Measurements from ENCODE around the gene PDLIM5. TPM values are rescaled to one million over a fixed set of nuclear protein-coding genes. Genes with fewer than 3 reads are reported as not detected.
A peak's percentile ranks its signal among the peaks of the same experiment; 100 is the strongest.

Gene PDLIM5
- total and polyA plus RNA-seq, 5 donors from 2014 or later = 36.5 to 64.5 (median 45.3) TPM

DNA sequence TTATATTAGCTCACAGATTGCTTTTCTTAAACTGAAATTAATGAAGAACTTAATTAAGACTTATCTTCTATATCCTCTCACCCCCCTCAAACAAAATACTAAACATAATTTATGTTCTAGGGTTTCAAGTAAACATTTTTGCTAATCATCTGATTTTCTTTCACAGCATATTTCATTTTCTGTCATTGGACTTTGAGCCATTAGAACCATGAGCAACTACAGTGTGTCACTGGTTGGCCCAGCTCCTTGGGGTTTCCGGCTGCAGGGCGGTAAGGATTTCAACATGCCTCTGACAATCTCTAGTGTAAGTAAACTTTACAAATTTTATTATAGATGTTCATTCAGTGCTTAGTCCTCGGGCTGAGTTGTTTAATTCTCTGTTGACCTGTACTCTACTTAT is 3.3 kb downstream of the PDLIM5 start:
- H3K27me3 ChIP-seq (ENCODE audit: control insufficient read depth, insufficient read depth, low read length) = no peaks in the 10 kb centered on the region
- H3K27me3 Mint-ChIP-seq = peaks cover 5% of the 10 kb centered on the region
- peaks cover 26% of the 10 kb centered on the region for H3K4me1 ChIP-seq (ENCODE audit: control insufficient read depth, insufficient read depth, low read length, poor library complexity, severe bottlenecking)
- peaks cover 6% of the 10 kb centered on the region for H3K36me3 Mint-ChIP-seq
- no peaks in the 10 kb centered on the region for H3K36me3 ChIP-seq (ENCODE audit: control insufficient read depth, insufficient read depth, low read length)
- DNase-seq (no peak), ATAC-seq (ENCODE audit: low read depth in 2 of 2) (no peak)
- peaks cover 40 to 53% (median 46%) of the 10 kb centered on the region in 4 donors for H3K4me1 Mint-ChIP-seq
- H3K27ac Mint-ChIP-seq = no peak overlapping the region
- H3K27ac ChIP-seq (ENCODE audit: insufficient read depth, low read length, poor library complexity, severe bottlenecking) = no peak overlapping the region
- no peaks in the 10 kb centered on the region for H3K9me3 ChIP-seq (ENCODE audit: control insufficient read depth in 2 of 2, low read length in 2 of 2)
- peak overlapping the region in 1 of 4 donors; percentile 52 for H3K4me3 Mint-ChIP-seq
- H3K4me3 ChIP-seq (ENCODE audit: low read depth, low read length) = no peak overlapping the region
- H3K9me3 Mint-ChIP-seq = no peaks in the 10 kb centered on the region

DNA sequence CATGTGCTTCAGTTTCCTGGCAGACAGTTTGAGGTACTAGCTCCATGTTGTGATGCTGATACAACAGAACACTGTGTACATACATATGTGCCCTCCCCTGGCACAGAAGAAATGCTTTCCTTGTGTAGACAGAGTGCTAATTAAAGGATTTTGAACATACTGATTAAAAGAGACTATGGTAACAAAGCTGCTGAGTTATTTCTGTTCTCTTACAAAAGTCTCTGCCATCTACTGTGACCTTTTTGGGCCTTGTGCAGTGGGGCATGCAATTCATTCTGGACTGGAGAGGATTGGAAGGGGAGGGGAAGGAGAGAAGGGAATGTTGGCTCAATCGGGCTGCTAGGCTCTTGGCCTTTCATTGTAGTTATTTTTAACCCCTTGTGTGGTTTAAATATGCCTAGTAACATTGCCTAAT is 6.0 kb downstream of the PDLIM5 start:
- Mint-ChIP-seq H3K4me1 (peaks cover 28 to 50% (median 40%) of the 10 kb centered on the region in 4 donors), H3K4me3 (no peak overlapping the region)
- H3K27ac ChIP-seq (ENCODE audit: insufficient read depth, low read length, poor library complexity, severe bottlenecking) = no peak overlapping the region

DNA sequence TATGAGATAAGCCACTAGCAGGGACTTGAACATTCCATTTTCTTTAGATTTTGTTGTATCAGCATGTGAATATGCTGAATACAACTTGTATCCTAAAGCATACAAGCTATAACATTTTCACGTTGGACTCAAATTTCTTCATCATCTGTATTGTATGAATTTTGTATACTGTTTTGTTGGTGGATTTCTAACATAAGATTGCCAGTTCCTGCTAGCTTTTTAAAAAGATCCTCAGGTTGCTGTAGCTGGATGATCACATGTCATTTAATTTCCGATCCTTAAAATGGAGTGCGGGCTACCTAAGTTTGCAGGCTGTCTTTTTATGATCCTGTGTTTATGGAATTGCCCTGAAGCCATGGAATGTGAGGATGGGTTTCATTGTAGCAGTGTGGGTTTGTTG is 6.9 kb downstream of the PDLIM5 start:
- H3K4me1 Mint-ChIP-seq = peaks cover 20 to 42% (median 35%) of the 10 kb centered on the region in 4 donors
- no peaks in the 10 kb centered on the region for H3K9me3 Mint-ChIP-seq
- Histone ChIP-seq H3K4me1 (ENCODE audit: control insufficient read depth, insufficient read depth, low read length, poor library complexity, severe bottlenecking) (peaks cover 4% of the 10 kb centered on the region), H3K9me3 (ENCODE audit: control insufficient read depth in 2 of 2, low read length in 2 of 2) (no peaks in the 10 kb centered on the region), H3K27me3 (ENCODE audit: control insufficient read depth, insufficient read depth, low read length) (no peaks in the 10 kb centered on the region), H3K4me3 (ENCODE audit: low read depth, low read length) (no peak overlapping the region), H3K36me3 (ENCODE audit: control insufficient read depth, insufficient read depth, low read length) (no peaks in the 10 kb centered on the region), H3K27ac (ENCODE audit: insufficient read depth, low read length, poor library complexity, severe bottlenecking) (no peak overlapping the region)
- no peak for ATAC-seq (ENCODE audit: low read depth in 2 of 2)
- no peak for DNase-seq
- no peak overlapping the region for H3K4me3 Mint-ChIP-seq
- peaks cover 6% of the 10 kb centered on the region for H3K36me3 Mint-ChIP-seq
- no peak overlapping the region for H3K27ac Mint-ChIP-seq
- no peaks in the 10 kb centered on the region for H3K27me3 Mint-ChIP-seq

More for the DNA sequence above, 6.0 kb downstream of the PDLIM5 start:
- peaks cover 6% of the 10 kb centered on the region for H3K36me3 Mint-ChIP-seq
- no peak for DNase-seq
- Histone ChIP-seq H3K4me1 (ENCODE audit: control insufficient read depth, insufficient read depth, low read length, poor library complexity, severe bottlenecking) (peaks cover 13% of the 10 kb centered on the region), H3K4me3 (ENCODE audit: low read depth, low read length) (peak overlapping the region; percentile 3), H3K9me3 (ENCODE audit: control insufficient read depth in 2 of 2, low read length in 2 of 2) (no peaks in the 10 kb centered on the region), H3K27me3 (ENCODE audit: control insufficient read depth, insufficient read depth, low read length) (no peaks in the 10 kb centered on the region), H3K36me3 (ENCODE audit: control insufficient read depth, insufficient read depth, low read length) (no peaks in the 10 kb centered on the region)
- no peaks in the 10 kb centered on the region for H3K27me3 Mint-ChIP-seq
- H3K9me3 Mint-ChIP-seq = no peaks in the 10 kb centered on the region
- no peak overlapping the region for H3K27ac Mint-ChIP-seq
- ATAC-seq (ENCODE audit: low read depth in 2 of 2) = no peak

DNA sequence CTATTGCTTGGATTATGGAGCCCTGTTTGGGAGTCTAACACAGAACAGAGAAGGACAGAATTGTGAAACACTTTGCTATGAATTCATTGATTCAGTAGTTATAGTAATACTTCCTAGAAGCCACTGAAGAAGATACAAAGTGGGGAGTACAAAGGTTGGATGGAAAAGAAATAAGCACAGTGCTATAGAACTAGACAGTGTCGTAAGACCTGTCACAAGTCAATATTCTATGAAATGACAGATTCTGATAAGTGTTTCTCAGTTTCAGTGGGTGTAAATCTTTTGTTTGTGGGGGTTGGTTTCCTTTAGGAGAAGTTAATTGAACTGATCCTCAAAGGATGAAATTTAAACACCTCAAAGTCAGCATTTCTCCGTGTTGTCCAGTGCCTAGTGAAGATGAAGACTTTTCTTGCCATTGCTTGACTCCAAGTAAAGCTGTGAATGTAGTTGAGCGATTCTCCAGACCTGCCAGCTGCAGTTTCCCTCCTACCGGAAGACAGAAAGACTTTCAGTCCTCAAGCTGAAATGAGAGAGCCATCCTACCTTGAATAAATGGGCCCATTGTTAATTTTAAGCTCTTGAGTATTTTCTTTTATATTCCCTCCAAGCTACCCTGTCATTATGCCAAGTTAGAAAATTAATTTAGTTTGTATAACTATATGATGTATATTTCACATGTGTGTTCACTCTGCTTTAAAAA is 7.9 kb downstream of the PDLIM5 start:
- DNase-seq (no peak), ATAC-seq (ENCODE audit: low read depth in 2 of 2) (no peak)
- Mint-ChIP-seq H3K36me3 (peaks cover 6% of the 10 kb centered on the region), H3K27ac (no peak overlapping the region), H3K27me3 (no peaks in the 10 kb centered on the region), H3K4me1 (peaks cover 15 to 40% (median 35%) of the 10 kb centered on the region in 4 donors), H3K9me3 (no peaks in the 10 kb centered on the region), H3K4me3 (no peak overlapping the region)
- H3K27ac ChIP-seq (ENCODE audit: insufficient read depth, low read length, poor library complexity, severe bottlenecking) = no peak overlapping the region
- no peak overlapping the region for H3K4me3 ChIP-seq (ENCODE audit: low read depth, low read length)
- no peaks in the 10 kb centered on the region for H3K9me3 ChIP-seq (ENCODE audit: control insufficient read depth in 2 of 2, low read length in 2 of 2)
- H3K36me3 ChIP-seq (ENCODE audit: control insufficient read depth, insufficient read depth, low read length) = no peaks in the 10 kb centered on the region
- H3K4me1 ChIP-seq (ENCODE audit: control insufficient read depth, insufficient read depth, low read length, poor library complexity, severe bottlenecking) = peaks cover 4% of the 10 kb centered on the region
- H3K27me3 ChIP-seq (ENCODE audit: control insufficient read depth, insufficient read depth, low read length) = no peaks in the 10 kb centered on the region

- no peaks in the 10 kb centered on the region for H3K27me3 ChIP-seq (ENCODE audit: control insufficient read depth, insufficient read depth, low read length)
- Mint-ChIP-seq H3K36me3 (peaks cover 3% of the 10 kb centered on the region), H3K27me3 (no peaks in the 10 kb centered on the region), H3K27ac (no peak overlapping the region), H3K9me3 (no peaks in the 10 kb centered on the region), H3K4me3 (no peak overlapping the region), H3K4me1 (peaks cover 14 to 38% (median 25%) of the 10 kb centered on the region in 4 donors)
- H3K36me3 ChIP-seq (ENCODE audit: control insufficient read depth, insufficient read depth, low read length) = no peaks in the 10 kb centered on the region
- no peak for ATAC-seq (ENCODE audit: low read depth in 2 of 2)
- peaks cover 4% of the 10 kb centered on the region for H3K4me1 ChIP-seq (ENCODE audit: control insufficient read depth, insufficient read depth, low read length, poor library complexity, severe bottlenecking)
- no peak overlapping the region for H3K27ac ChIP-seq (ENCODE audit: insufficient read depth, low read length, poor library complexity, severe bottlenecking)
- H3K4me3 ChIP-seq (ENCODE audit: low read depth, low read length) = no peak overlapping the region
- no peak for DNase-seq
- no peaks in the 10 kb centered on the region for H3K9me3 ChIP-seq (ENCODE audit: control insufficient read depth in 2 of 2, low read length in 2 of 2)
These were observed 9.8 kb downstream of the PDLIM5 start for GRCh38 chr4:94461506-94461905.

DNA sequence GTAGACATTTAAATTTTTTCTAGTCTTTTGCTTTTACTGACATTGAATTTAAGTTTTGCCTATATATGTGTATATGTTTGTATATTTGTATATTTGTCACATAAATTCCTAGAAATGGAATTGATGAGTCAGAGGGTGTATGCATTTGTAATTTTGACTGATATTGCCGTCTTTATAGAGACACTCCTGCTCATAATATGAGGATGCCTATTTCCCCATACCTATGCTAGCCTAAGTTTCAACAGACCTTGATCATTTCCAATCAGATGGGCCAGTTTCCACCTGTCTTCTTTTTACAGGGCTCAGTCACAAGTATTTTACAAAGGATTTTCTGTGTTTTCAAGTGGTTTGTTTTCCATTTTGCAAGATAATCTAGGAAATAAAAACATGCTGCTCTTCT is 10.8 kb downstream of the PDLIM5 start:
- peaks cover 3% of the 10 kb centered on the region for H3K36me3 Mint-ChIP-seq
- ATAC-seq (ENCODE audit: low read depth in 2 of 2) = no peak
- no peak overlapping the region for H3K4me3 Mint-ChIP-seq
- no peaks in the 10 kb centered on the region for H3K9me3 Mint-ChIP-seq
- peak overlapping the region in 1 of 3 donors; percentile 33 for H3K27ac Mint-ChIP-seq
- H3K9me3 ChIP-seq (ENCODE audit: control insufficient read depth in 2 of 2, low read length in 2 of 2) = no peaks in the 10 kb centered on the region
- H3K27me3 Mint-ChIP-seq = no peaks in the 10 kb centered on the region
- H3K36me3 ChIP-seq (ENCODE audit: control insufficient read depth, insufficient read depth, low read length) = no peaks in the 10 kb centered on the region
- H3K27ac ChIP-seq (ENCODE audit: insufficient read depth, low read length, poor library complexity, severe bottlenecking) = no peak overlapping the region
- peaks cover 20 to 39% (median 24%) of the 10 kb centered on the region in 4 donors for H3K4me1 Mint-ChIP-seq
- H3K27me3 ChIP-seq (ENCODE audit: control insufficient read depth, insufficient read depth, low read length) = no peaks in the 10 kb centered on the region
- peaks cover 3% of the 10 kb centered on the region for H3K4me1 ChIP-seq (ENCODE audit: control insufficient read depth, insufficient read depth, low read length, poor library complexity, severe bottlenecking)
- no peak for DNase-seq
- no peak overlapping the region for H3K4me3 ChIP-seq (ENCODE audit: low read depth, low read length)

- Histone ChIP-seq H3K4me3 (ENCODE audit: low read depth, low read length) (no peak overlapping the region), H3K27ac (ENCODE audit: insufficient read depth, low read length, poor library complexity, severe bottlenecking) (no peak overlapping the region), H3K4me1 (ENCODE audit: control insufficient read depth, insufficient read depth, low read length, poor library complexity, severe bottlenecking) (no peaks in the 10 kb centered on the region), H3K27me3 (ENCODE audit: control insufficient read depth, insufficient read depth, low read length) (no peaks in the 10 kb centered on the region), H3K9me3 (ENCODE audit: control insufficient read depth in 2 of 2, low read length in 2 of 2) (no peaks in the 10 kb centered on the region), H3K36me3 (ENCODE audit: control insufficient read depth, insufficient read depth, low read length) (no peaks in the 10 kb centered on the region)
- Mint-ChIP-seq H3K27ac (no peak overlapping the region), H3K4me3 (no peak overlapping the region), H3K36me3 (peaks cover 3% of the 10 kb centered on the region), H3K9me3 (no peaks in the 10 kb centered on the region), H3K27me3 (no peaks in the 10 kb centered on the region), H3K4me1 (peaks cover 19 to 42% (median 21%) of the 10 kb centered on the region in 4 donors)
- ATAC-seq (ENCODE audit: low read depth in 2 of 2) (no peak), DNase-seq (no peak)
These were observed 12.0 kb downstream of the PDLIM5 start for GRCh38 chr4:94463771-94464170.

- Mint-ChIP-seq H3K27ac (no peak overlapping the region), H3K9me3 (peaks cover 0 to 7% (median 2%) of the 10 kb centered on the region in 7 donors), H3K36me3 (peaks cover 16% of the 10 kb centered on the region), H3K4me3 (no peak overlapping the region), H3K27me3 (no peaks in the 10 kb centered on the region), H3K4me1 (peaks cover 12 to 30% (median 17%) of the 10 kb centered on the region in 4 donors)
- no peak overlapping the region for H3K27ac ChIP-seq (ENCODE audit: insufficient read depth, low read length, poor library complexity, severe bottlenecking)
- no peak overlapping the region for H3K4me3 ChIP-seq (ENCODE audit: low read depth, low read length)
- H3K4me1 ChIP-seq (ENCODE audit: control insufficient read depth, insufficient read depth, low read length, poor library complexity, severe bottlenecking) = no peaks in the 10 kb centered on the region
- DNase-seq (no peak), ATAC-seq (ENCODE audit: low read depth in 2 of 2) (no peak)
- H3K27me3 ChIP-seq (ENCODE audit: control insufficient read depth, insufficient read depth, low read length) = no peaks in the 10 kb centered on the region
- no peaks in the 10 kb centered on the region for H3K36me3 ChIP-seq (ENCODE audit: control insufficient read depth, insufficient read depth, low read length)
- no peaks in the 10 kb centered on the region for H3K9me3 ChIP-seq (ENCODE audit: control insufficient read depth in 2 of 2, low read length in 2 of 2)
These were observed 14.6 kb downstream of the PDLIM5 start for GRCh38 chr4:94466371-94466770.
